ENCODE results near the gene CHMP1A. TPM values are rescaled to one million over a fixed set of nuclear protein-coding genes. Genes with fewer than 3 reads are reported as not detected.
"Not testable (repeated sequence)": the region's sequence is repeated elsewhere in the genome, so short reads cannot be mapped to it uniquely, and the experiment has no call there.

CHMP1A gene
- total RNA-seq, 3 donors from 2014 or later (not counting 1 experiment from before 2014, with no cell fraction given) = 124 to 135 (median 134) TPM

- H3K36me3 Mint-ChIP-seq = no peaks in the 10 kb centered on the region
- Histone ChIP-seq H3K36me3 (ENCODE audit: control insufficient read depth, insufficient read depth, low read length) (peaks cover 5% of the 10 kb centered on the region), H3K27ac (ENCODE audit: low read length) (peak overlapping the region; percentile 83), H3K4me1 (ENCODE audit: control insufficient read depth, insufficient read depth, low read length) (peaks cover 44% of the 10 kb centered on the region), H3K27me3 (ENCODE audit: control insufficient read depth, insufficient read depth, low read length) (no peaks in the 10 kb centered on the region), H3K9me3 (ENCODE audit: control insufficient read depth, insufficient read depth, low read length) (no peaks in the 10 kb centered on the region), H3K4me3 (ENCODE audit: low read length) (peak overlapping the region; percentile 38)
- H3K4me3 Mint-ChIP-seq = peak overlapping the region; percentile 72
- H3K4me1 Mint-ChIP-seq = peaks cover 12 to 32% of the 10 kb centered on the region in 2 donors
- DNase-seq (peak; percentile 97 to 99), ATAC-seq (peak; percentile 43 to 57 (median 49))
- TF ChIP-seq CTCF (IDR thresholded peaks at IDR 0.05) = peak; percentile 79
- intact Hi-C loops (cut with micrococcal nuclease) = loop anchor here (1.0 to 2.0 kb wide), 4 partner anchors 13 to 161 kb away; partner anchors contain the start of gene CDK10
- under 1% methylated on average over 30 of the region's 30 CpGs for WGBS (ENCODE audit: insufficient coverage)
- peak overlapping the region; percentile 81 to 86 for H3K27ac Mint-ChIP-seq
- no peaks in the 10 kb centered on the region for H3K27me3 Mint-ChIP-seq (ENCODE audit: low read depth in 2 of 2)
- no peaks in the 10 kb centered on the region for H3K9me3 Mint-ChIP-seq
Measured at GRCh38 chr16:89700100-89700648, 42.7 kb upstream of the CHMP1A start.

- ATAC-seq; DNase-seq; H3K27me3 Mint-ChIP-seq (ENCODE audit: low read depth in 2 of 2); H3K36me3 ChIP-seq (ENCODE audit: control insufficient read depth, insufficient read depth, low read length); H3K9me3 ChIP-seq (ENCODE audit: control insufficient read depth, insufficient read depth, low read length); H3K9me3 Mint-ChIP-seq; H3K4me3 ChIP-seq (ENCODE audit: low read length); H3K27me3 ChIP-seq (ENCODE audit: control insufficient read depth, insufficient read depth, low read length); H3K36me3 Mint-ChIP-seq: not testable (repeated sequence)
- peaks cover 48% of the 10 kb centered on the region for H3K4me1 ChIP-seq (ENCODE audit: control insufficient read depth, insufficient read depth, low read length)
- peak overlapping the region; percentile 83 for H3K27ac ChIP-seq (ENCODE audit: low read length)
- Mint-ChIP-seq H3K4me3 (peak overlapping the region; percentile 72), H3K27ac (peak overlapping the region; percentile 81 to 86), H3K4me1 (peaks cover 12 to 32% of the 10 kb centered on the region in 2 donors)
- 73% methylated on average over 18 of the region's 18 CpGs for WGBS (ENCODE audit: insufficient coverage)
- intact Hi-C loops (cut with micrococcal nuclease) = loop anchor here (1.0 to 2.0 kb wide), 4 partner anchors 13 to 161 kb away; partner anchors contain the start of gene CDK10
Measured at GRCh38 chr16:89699629-89700099, 42.2 kb upstream of the CHMP1A start.

GRCh38 chr16:89698717-89699116, 41.2 kb upstream of the CHMP1A start:
- H3K27me3 ChIP-seq (ENCODE audit: control insufficient read depth, insufficient read depth, low read length); H3K36me3 Mint-ChIP-seq; H3K9me3 ChIP-seq (ENCODE audit: control insufficient read depth, insufficient read depth, low read length); H3K4me3 ChIP-seq (ENCODE audit: low read length); H3K27me3 Mint-ChIP-seq (ENCODE audit: low read depth in 2 of 2); H3K9me3 Mint-ChIP-seq; DNase-seq; H3K27ac ChIP-seq (ENCODE audit: low read length); ATAC-seq; intact Hi-C loops (cut with micrococcal nuclease); H3K4me3 Mint-ChIP-seq: not testable (repeated sequence)
- 98% methylated on average over 11 of the region's 14 CpGs for WGBS (ENCODE audit: insufficient coverage)
- Mint-ChIP-seq H3K27ac (peak overlapping the region; percentile 30 to 81), H3K4me1 (peaks cover 12 to 35% of the 10 kb centered on the region in 2 donors)
- Histone ChIP-seq H3K36me3 (ENCODE audit: control insufficient read depth, insufficient read depth, low read length) (peaks cover 14% of the 10 kb centered on the region), H3K4me1 (ENCODE audit: control insufficient read depth, insufficient read depth, low read length) (peaks cover 51% of the 10 kb centered on the region)

- no peak overlapping the region for H3K27ac Mint-ChIP-seq
- H3K4me1 ChIP-seq (ENCODE audit: control insufficient read depth, insufficient read depth, low read length) = peaks cover 51% of the 10 kb centered on the region
- TF ChIP-seq CTCF (IDR thresholded peaks at IDR 0.05) = no peak
Measured at GRCh38 chr16:89697616-89698331, 40.3 kb upstream of the CHMP1A start.

More at GRCh38 chr16:89697616-89698331, 40.3 kb upstream of the CHMP1A start:
- 93% methylated on average over 32 of the region's 32 CpGs for WGBS (ENCODE audit: insufficient coverage)
- Histone ChIP-seq H3K4me3 (ENCODE audit: low read length) (no peak overlapping the region), H3K27me3 (ENCODE audit: control insufficient read depth, insufficient read depth, low read length) (no peaks in the 10 kb centered on the region), H3K9me3 (ENCODE audit: control insufficient read depth, insufficient read depth, low read length) (no peaks in the 10 kb centered on the region), H3K36me3 (ENCODE audit: control insufficient read depth, insufficient read depth, low read length) (peaks cover 21% of the 10 kb centered on the region), H3K27ac (ENCODE audit: low read length) (no peak overlapping the region)
- ATAC-seq (no peak), DNase-seq (peak in 1 of 2 donors; percentile 12)
- Mint-ChIP-seq H3K27me3 (ENCODE audit: low read depth in 2 of 2) (no peaks in the 10 kb centered on the region), H3K9me3 (no peaks in the 10 kb centered on the region), H3K36me3 (no peaks in the 10 kb centered on the region), H3K4me1 (peaks cover 12 to 41% of the 10 kb centered on the region in 2 donors), H3K4me3 (no peak overlapping the region)
- intact Hi-C loops (cut with micrococcal nuclease) = no loop called here
